GM18909 (cell line): ENCODE measurements around the gene LIPC.

Experiments used
- ATAC-seq: cut with Tn5 transposase; IDR thresholded peaks from one replicate; pipeline ENCODE4 v1.9.1; 2021; ENCODE audit warnings: mild to moderate bottlenecking; ENCODE audit not compliant: unreplicated experiment, poor library complexity

Gene LIPC

GRCh38 chr15:58432401-58432800 is 610 bp downstream of the LIPC start:
- ATAC-seq = no peak

GRCh38 chr15:58433597-58434333 is 2.0 kb downstream of the LIPC start:
- no peak for ATAC-seq

GRCh38 chr15:58434334-58434875 is 2.6 kb downstream of the LIPC start:
- no peak for ATAC-seq

GRCh38 chr15:58436552-58436951 is 4.8 kb downstream of the LIPC start:
- no peak for ATAC-seq

GRCh38 chr15:58437531-58438105 is 5.8 kb downstream of the LIPC start:
- ATAC-seq = no peak

GRCh38 chr15:58438111-58438510 is 6.3 kb downstream of the LIPC start:
- ATAC-seq = no peak

GRCh38 chr15:58438956-58439355 is 7.2 kb downstream of the LIPC start:
- no peak for ATAC-seq

- ATAC-seq = no peak
These were observed 8.5 kb downstream of the LIPC start for GRCh38 chr15:58440158-58440910.

- no peak for ATAC-seq
These were observed 9.1 kb downstream of the LIPC start for GRCh38 chr15:58440922-58441321.

- ATAC-seq = no peak
These were observed 9.7 kb downstream of the LIPC start for GRCh38 chr15:58441376-58442070.

- ATAC-seq = no peak
These were observed 10.3 kb downstream of the LIPC start for GRCh38 chr15:58442122-58442521.

- no peak for ATAC-seq
These were observed 11.5 kb downstream of the LIPC start for GRCh38 chr15:58443308-58443707.

GRCh38 chr15:58444056-58444455 is 12.3 kb downstream of the LIPC start:
- ATAC-seq = no peak

- ATAC-seq = no peak
These were observed 13.0 kb downstream of the LIPC start for GRCh38 chr15:58444658-58445332.

- no peak for ATAC-seq
These were observed 14.1 kb downstream of the LIPC start for GRCh38 chr15:58445865-58446264.

GRCh38 chr15:58446521-58446920 is 14.7 kb downstream of the LIPC start:
- ATAC-seq = no peak

- no peak for ATAC-seq
These were observed 15.7 kb downstream of the LIPC start for GRCh38 chr15:58447271-58448010.

GRCh38 chr15:58448331-58448730 is 16.5 kb downstream of the LIPC start:
- no peak for ATAC-seq

- ATAC-seq = no peak
These were observed 17.1 kb downstream of the LIPC start for GRCh38 chr15:58448906-58449305.
